ENCODE data around the gene AIP. TPM values are rescaled to one million over a fixed set of nuclear protein-coding genes. Genes with fewer than 3 reads are reported as not detected.
"Not testable (repeated sequence)": the region's sequence is repeated elsewhere in the genome, so short reads cannot be mapped to it uniquely, and the experiment has no call there.

AIP gene
- total RNA-seq, 1 donor from 2014 or later, result 79.5 TPM

- DNase-seq (ENCODE audit: low read depth in 2 of 2), result no peak
Observed at GRCh38 chr11:67468456-67468758, 14.4 kb upstream of the AIP start.

- DNase-seq (ENCODE audit: low read depth in 2 of 2), result peak; percentile 84 to 95
Observed at GRCh38 chr11:67468759-67469507, 13.9 kb upstream of the AIP start, which contains the start of gene TMEM134. TSS of gene TMEM134 (minus strand) at chr11:67469251. CDS start at chr11:67469192, 59 bp downstream.

GRCh38 chr11:67469508-67469811 lies 13.4 kb upstream of the AIP start:
- DNase-seq (ENCODE audit: low read depth in 2 of 2), result no peak

DNA sequence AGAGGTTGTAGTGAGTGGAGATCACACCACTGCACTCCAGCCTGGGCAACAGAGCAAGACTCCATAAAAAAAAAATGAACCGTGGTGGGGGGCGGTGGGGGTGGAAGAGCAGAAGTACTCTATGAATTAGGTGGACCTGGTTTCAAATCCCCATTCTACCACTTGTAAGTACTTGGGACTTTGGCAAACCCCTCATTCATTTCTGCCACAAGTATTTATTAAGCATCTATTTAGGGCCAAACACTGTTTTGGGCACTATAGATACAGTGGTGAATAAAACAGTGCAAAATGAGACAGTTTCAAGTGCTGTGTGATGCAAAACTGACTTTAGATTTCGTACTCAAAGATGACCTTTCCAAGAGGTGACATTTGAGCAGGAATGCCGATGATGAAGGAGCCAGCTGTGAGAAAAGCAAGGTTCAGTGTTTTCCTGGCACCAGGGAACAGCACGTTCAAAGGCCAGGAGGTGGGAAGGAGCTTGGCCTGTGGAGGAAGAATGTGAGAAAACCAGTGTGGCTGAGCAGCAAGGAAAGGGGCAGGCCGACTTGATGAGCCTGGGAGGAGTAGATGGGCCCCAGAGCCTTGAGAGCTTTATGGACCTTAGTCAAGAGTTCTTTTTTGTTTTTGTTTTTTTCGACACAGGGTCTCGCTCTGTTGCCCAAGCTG lies 12.4 kb upstream of the AIP start:
- DNase-seq (ENCODE audit: low read depth in 2 of 2), result no peak

GRCh38 chr11:67472882-67473281 lies 9.9 kb upstream of the AIP start:
- no peak for DNase-seq (ENCODE audit: low read depth in 2 of 2)

- not testable (repeated sequence) for DNase-seq (ENCODE audit: low read depth in 2 of 2)
Observed at GRCh38 chr11:67476692-67477091, 6.1 kb upstream of the AIP start.

DNA sequence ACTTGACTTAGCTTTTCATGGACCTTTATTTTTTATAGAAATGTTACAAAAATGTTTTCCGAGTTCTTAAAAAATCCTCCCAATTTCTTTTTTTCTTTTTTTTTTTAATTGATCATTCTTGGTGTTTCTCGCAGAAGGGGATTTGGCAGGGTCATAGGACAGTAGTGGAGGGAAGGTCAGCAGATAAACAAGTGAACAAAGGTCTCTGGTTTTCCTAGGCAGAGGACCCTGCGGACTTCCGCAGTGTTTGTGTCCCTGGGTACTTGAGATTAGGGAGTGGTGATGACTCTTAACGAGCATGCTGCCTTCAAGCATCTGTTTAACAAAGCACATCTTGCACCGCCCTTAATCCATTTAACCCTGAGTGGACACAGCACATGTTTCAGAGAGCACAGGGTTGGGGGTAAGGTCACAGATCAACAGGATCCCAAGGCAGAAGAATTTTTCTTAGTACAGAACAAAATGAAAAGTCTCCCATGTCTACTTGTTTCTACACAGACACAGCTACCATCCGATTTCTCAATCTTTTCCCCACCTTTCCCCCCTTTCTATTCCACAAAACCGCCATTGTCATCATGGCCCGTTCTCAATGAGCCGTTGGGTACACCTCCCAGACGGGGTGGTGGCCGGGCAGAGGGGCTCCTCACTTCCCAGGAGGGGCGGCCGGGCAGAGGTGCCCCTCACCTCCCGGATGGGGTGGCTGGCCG lies 5.3 kb upstream of the AIP start:
- DNase-seq (ENCODE audit: low read depth in 2 of 2), result not testable (repeated sequence)

- no peak for DNase-seq (ENCODE audit: low read depth in 2 of 2)
Observed at GRCh38 chr11:67482275-67482826, 475 bp upstream of the AIP start.

DNA sequence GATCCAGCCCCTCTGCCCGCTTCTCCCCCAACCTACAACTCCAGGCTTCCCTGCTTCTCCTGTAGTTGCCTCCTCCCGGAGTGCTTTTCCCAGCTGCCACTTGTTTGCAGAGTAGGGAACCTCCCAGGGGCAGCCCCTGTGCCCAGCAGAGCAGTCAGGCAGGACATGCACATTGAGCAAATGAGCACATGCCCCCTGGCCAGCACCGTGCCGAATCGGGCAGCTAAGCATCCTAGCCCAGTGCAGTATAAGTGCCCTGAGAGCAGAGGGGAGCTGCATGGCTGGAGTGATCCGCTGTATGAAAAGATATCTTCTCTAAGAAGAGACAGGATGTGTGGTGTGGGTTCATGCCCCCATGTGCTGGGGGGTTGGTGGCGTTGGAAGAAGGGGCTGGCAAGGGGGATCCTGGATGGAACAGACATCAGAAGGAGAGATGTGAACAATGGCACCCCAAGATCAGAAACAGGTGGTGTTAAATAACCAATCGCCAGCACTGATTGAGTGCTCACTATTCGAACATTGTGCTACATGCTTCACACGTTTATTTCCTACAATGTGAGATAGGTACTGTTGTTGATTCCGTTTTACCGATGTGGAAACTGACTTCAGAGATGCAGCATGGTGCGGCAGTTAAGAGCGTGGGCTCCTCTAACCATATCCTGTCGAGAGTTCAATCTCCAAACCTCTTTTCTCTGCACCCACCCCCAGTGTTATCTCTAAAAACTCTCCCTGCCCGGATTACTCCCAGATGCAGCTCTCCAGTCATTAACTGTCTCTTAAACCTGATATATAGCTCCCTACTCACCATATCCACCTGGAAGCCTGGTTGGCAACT lies 1.2 kb downstream of the AIP start:
- no peak for DNase-seq (ENCODE audit: low read depth in 2 of 2)

DNA sequence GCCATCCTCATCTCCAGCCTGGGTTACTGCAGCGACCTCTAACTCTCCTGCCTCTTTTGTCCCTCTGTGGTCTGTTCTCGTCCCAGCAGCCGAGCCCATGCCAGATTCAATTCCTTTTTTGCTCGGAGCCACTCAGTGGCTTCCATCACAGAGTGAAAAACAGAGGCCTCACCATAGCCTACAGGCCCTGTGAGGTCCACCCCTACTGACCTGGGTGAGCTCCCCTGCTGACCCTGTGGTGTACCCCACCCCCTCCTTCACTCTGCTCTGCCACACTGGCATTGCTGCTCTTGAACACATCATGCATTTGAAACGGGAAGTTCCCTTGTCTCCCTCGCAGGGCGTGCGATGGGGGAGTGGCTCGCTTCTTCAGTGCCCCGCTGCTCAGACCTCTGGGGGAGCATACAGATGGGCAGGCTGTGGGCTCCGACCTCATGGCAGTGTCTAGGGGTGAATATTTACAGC lies 2.1 kb downstream of the AIP start:
- no peak for DNase-seq (ENCODE audit: low read depth in 2 of 2)

GRCh38 chr11:67485873-67486361 lies 3.1 kb downstream of the AIP start:
- not testable (repeated sequence) for DNase-seq (ENCODE audit: low read depth in 2 of 2)

DNA sequence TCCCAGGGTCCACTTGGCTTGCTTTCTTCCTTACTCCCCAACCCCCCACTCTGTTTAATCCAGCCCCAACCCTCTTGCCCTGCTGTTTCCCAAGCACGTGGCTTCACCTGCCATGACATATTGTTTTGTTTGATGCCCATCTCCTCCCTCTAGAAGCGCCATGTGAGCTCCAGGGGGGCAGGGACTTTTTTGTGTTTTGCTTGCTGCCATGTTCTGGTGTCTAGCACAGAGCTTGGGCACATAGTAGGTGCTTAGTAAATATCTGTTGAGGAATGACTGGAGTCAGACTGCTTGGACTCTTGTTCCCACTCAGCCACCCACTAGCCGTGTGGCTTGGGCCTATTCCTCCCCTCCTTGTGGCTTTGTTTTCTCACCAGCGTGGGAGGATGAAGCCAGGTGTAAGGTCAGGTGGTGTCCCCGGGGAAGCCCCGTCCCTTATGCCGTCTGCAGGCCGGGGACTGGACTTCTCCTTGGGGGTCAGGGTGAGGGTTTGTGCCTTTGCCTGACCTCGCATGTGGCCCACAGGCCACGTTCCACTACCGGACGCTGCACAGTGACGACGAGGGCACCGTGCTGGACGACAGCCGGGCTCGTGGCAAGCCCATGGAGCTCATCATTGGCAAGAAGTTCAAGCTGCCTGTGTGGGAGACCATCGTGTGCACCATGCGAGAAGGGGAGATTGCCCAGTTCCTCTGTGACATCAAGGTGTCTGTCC lies 3.8 kb downstream of the AIP start:
- DNase-seq (ENCODE audit: low read depth in 2 of 2), result no peak

DNA sequence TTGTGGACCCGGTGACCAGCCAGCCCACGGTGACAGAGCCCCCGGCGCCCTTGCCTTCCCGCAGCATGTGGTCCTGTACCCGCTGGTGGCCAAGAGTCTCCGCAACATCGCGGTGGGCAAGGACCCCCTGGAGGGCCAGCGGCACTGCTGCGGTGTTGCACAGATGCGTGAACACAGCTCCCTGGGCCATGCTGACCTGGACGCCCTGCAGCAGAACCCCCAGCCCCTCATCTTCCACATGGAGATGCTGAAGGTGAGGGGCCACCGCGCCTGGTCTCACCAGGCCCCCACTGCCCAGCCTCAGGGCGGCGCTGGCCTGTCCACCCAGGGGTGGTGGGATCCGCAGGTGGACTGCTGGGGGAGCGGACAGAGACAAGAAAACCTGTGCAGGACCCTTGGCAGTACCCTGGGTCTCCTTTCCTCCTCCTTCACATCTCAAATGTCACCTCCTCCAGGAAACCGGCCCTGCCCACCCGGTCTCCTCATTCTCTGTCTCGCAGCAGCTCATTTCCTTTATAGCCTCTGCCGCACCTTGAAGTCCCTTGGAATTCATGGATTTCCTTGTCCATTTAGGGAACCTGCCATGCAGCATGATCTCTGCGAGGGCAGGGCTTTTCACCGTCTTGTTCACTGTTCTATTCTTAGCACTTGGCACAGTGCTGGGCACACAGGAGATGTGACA lies 6.5 kb downstream of the AIP start:
- no peak for DNase-seq (ENCODE audit: low read depth in 2 of 2)

- no peak for DNase-seq (ENCODE audit: low read depth in 2 of 2)
Observed at GRCh38 chr11:67489885-67490726, 7.3 kb downstream of the AIP start.

GRCh38 chr11:67490727-67491065 lies 7.9 kb downstream of the AIP start:
- DNase-seq (ENCODE audit: low read depth in 2 of 2), result no peak

DNA sequence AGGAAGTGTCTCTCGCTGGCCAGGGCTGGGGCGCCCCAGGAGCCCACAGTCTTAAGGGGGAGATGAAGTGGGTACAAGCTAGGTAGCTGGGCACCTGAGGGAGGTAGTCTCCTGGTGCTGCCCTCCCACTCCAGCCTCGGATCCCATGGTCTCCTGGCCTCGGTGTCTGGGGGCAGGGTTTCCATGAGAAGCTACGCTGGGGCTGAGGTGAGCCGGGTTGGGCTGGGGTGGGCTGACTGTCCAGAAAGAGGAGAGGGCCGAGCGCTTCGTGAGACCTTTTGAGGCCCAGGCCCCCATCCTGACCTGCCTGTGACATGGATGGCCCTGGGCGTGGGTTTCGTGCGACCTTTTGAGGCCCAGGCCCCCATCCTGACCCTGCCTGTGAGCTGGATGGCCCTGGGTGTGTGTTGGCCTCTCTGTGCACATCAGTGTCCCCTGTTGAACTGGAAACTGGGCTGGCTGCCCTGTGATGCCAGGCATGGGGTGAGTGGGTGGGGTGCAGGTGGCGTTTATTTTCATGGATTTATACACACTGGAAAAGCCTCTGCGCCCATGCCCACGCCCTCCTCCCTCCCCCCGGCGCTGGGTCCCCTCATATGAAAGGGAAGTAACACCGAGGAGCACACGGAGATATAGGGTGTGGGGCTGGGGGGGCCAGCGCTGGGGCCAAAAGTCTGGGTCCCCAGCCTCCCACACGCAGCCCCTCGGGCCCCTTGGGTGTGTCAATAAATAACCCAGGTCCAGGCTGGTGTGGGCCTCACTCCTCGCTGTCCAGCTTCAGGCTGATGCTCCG lies 8.6 kb downstream of the AIP start:
- DNase-seq (ENCODE audit: low read depth in 2 of 2), result no peak

DNA sequence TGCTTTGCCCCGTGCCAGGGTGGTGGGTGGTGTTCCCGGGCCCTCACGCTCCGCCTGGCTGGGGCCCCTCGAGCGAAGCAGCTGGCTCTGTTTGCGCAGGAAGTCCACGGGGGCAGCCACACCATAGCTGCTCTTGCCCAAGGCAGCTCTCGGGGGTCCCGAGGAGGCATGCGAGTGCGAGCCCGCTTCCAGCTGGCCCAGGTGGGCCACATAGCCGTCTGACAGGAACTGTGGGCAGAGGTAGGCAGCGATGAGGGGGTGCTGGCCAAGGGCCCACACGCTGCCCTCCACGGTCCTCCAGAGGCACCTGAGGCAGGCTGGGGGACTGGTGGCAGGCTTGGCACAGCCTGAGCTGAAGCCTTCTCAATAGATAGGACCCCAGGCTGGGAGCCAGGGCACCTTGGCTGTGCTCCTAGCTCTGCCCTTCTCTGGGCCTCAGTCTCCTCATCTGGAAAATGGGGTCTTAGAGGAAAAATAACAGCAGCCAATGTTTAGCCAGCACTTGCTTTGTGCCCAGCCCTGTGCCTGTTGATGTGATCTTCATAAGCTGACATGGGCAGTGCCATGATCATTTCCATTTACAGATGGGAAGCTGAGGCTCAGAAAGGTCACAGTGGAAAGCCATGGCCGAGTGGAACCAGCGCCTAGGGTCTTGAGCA lies 9.4 kb downstream of the AIP start:
- no peak for DNase-seq (ENCODE audit: low read depth in 2 of 2)
